Activated naive CD8-positive, alpha-beta T cell (primary cell): Measurements from ENCODE around the gene SORCS1.

Experiments
- H3K27ac Mint-ChIP-seq: one replicate; pipeline ENCODE4 v1.8.0; 2021; ENCODE audit warnings: mixed read lengths
- H3K27me3 Mint-ChIP-seq: one replicate; pipeline ENCODE4 v1.8.0; 2021; ENCODE audit warnings: mixed read lengths
- H3K36me3 Mint-ChIP-seq: one replicate; pipeline ENCODE4 v1.8.0; 2021; ENCODE audit warnings: mixed read lengths
- H3K4me1 Mint-ChIP-seq: one replicate; pipeline ENCODE4 v1.8.0; 2021; ENCODE audit warnings: low read depth, mixed read lengths
- H3K4me3 Mint-ChIP-seq: one replicate; pipeline ENCODE4 v1.8.0; 2021; ENCODE audit warnings: mild to moderate bottlenecking, mixed read lengths
- H3K9me3 Mint-ChIP-seq: one replicate; pipeline ENCODE4 v1.8.0; 2021; ENCODE audit warnings: low read depth, mixed read lengths

SORCS1 gene

GRCh38 chr10:107163881-107164861 lies at the start of gene SORCS1:
Gene SORCS1 (minus strand): TSS chr10:107164706.
- H3K4me1 Mint-ChIP-seq, result peaks cover 2% of the 10 kb centered on the region
- no peaks in the 10 kb centered on the region for H3K9me3 Mint-ChIP-seq
- no peaks in the 10 kb centered on the region for H3K36me3 Mint-ChIP-seq
- no peak within 1 kb of the TSS for H3K4me3 Mint-ChIP-seq
- H3K27me3 Mint-ChIP-seq, result peaks cover 14% of the 10 kb centered on the region
- no peak within 1 kb of the TSS for H3K27ac Mint-ChIP-seq

DNA sequence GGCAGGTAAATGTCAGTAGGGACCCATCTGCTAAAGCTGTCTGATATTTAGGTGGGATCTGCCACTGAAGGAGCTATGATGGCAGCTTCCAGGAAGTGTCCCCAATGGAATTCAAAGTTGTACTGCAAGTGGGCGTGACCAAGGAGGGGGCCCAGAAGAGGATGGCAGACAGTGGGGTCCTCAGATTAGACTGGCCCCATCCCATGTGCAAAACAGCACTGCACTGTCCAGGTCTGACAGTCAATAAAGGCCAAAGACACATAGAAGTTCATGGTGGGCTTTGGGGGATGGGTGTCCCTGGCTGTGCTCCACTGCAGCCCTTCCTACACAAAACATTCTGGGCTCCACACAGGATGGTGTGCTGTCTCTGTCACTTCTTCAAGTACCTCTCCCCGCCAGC lies 49.8 kb upstream of the SORCS1 start:
- no peaks in the 10 kb centered on the region for H3K27me3 Mint-ChIP-seq
- H3K27ac Mint-ChIP-seq, result no peak overlapping the region
- H3K4me3 Mint-ChIP-seq, result no peak overlapping the region
- no peaks in the 10 kb centered on the region for H3K4me1 Mint-ChIP-seq
- no peaks in the 10 kb centered on the region for H3K36me3 Mint-ChIP-seq
- peaks cover 16% of the 10 kb centered on the region for H3K9me3 Mint-ChIP-seq

GRCh38 chr10:107213861-107214260 lies 49.4 kb upstream of the SORCS1 start:
- Mint-ChIP-seq H3K27me3 (no peaks in the 10 kb centered on the region), H3K9me3 (peaks cover 16% of the 10 kb centered on the region), H3K27ac (no peak overlapping the region), H3K4me3 (no peak overlapping the region), H3K36me3 (no peaks in the 10 kb centered on the region), H3K4me1 (no peaks in the 10 kb centered on the region)

- Mint-ChIP-seq H3K27ac (no peak overlapping the region), H3K4me3 (no peak overlapping the region), H3K9me3 (peaks cover 12% of the 10 kb centered on the region), H3K4me1 (no peaks in the 10 kb centered on the region), H3K27me3 (peaks cover 2% of the 10 kb centered on the region), H3K36me3 (no peaks in the 10 kb centered on the region)
These were observed 42.3 kb upstream of the SORCS1 start for GRCh38 chr10:107206833-107207232.

GRCh38 chr10:107169516-107169915 lies 5.0 kb upstream of the SORCS1 start:
- no peak overlapping the region for H3K27ac Mint-ChIP-seq
- H3K9me3 Mint-ChIP-seq, result no peaks in the 10 kb centered on the region
- no peaks in the 10 kb centered on the region for H3K36me3 Mint-ChIP-seq
- peaks cover 10% of the 10 kb centered on the region for H3K27me3 Mint-ChIP-seq
- H3K4me1 Mint-ChIP-seq, result peaks cover 2% of the 10 kb centered on the region
- H3K4me3 Mint-ChIP-seq, result no peak overlapping the region

- H3K36me3 Mint-ChIP-seq, result no peaks in the 10 kb centered on the region
- peaks cover 10% of the 10 kb centered on the region for H3K27me3 Mint-ChIP-seq
- no peak overlapping the region for H3K27ac Mint-ChIP-seq
- no peak overlapping the region for H3K4me3 Mint-ChIP-seq
- peaks cover 2% of the 10 kb centered on the region for H3K4me1 Mint-ChIP-seq
- no peaks in the 10 kb centered on the region for H3K9me3 Mint-ChIP-seq
These were observed 4.2 kb upstream of the SORCS1 start for GRCh38 chr10:107168738-107169137.

DNA sequence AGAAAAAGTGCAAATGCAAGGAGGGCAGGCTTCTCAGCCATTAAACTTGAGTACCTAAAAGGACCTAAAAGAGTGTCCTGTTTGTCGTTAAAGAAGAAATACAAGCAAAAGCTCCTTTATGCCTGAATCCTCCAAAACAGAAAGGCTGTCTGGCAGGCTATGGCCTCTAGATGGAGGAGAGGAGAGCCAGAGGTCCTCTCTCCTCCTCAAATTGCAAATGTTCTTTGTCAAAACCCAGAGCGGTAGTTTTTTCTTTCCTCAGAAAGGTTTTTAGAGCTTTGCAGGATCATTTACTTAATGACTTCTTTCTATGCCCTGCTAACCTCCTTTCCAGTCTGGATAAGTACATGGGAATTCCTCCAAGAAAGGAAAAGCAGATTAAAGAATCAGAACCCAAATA lies 1.9 kb upstream of the SORCS1 start:
- Mint-ChIP-seq H3K27me3 (peaks cover 14% of the 10 kb centered on the region), H3K9me3 (no peaks in the 10 kb centered on the region), H3K4me1 (peaks cover 2% of the 10 kb centered on the region), H3K36me3 (no peaks in the 10 kb centered on the region), H3K4me3 (no peak overlapping the region), H3K27ac (no peak overlapping the region)

DNA sequence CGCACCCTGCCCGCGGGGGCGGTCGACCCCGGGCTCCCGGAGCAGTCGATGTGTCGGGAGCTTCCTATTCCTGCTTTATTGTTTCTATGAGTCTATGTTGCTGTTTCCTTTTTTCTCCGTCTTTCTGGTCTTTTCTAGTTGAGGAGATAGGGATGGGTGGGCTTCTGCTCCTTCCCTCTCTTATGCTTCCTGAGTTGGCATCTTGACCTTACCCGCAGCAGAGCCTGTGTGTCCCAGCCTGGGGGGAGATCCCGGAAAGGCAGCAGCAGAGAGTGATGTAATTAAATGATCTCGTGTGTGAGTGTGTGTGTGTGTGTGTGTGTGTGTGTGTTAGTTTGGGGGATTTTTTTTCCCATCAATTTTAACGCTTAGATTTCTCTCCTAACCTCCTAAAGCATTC lies 486 bp upstream of the SORCS1 start:
- H3K4me3 Mint-ChIP-seq, result no peak overlapping the region
- H3K36me3 Mint-ChIP-seq, result no peaks in the 10 kb centered on the region
- no peak overlapping the region for H3K27ac Mint-ChIP-seq
- peaks cover 2% of the 10 kb centered on the region for H3K4me1 Mint-ChIP-seq
- peaks cover 14% of the 10 kb centered on the region for H3K27me3 Mint-ChIP-seq
- no peaks in the 10 kb centered on the region for H3K9me3 Mint-ChIP-seq

DNA sequence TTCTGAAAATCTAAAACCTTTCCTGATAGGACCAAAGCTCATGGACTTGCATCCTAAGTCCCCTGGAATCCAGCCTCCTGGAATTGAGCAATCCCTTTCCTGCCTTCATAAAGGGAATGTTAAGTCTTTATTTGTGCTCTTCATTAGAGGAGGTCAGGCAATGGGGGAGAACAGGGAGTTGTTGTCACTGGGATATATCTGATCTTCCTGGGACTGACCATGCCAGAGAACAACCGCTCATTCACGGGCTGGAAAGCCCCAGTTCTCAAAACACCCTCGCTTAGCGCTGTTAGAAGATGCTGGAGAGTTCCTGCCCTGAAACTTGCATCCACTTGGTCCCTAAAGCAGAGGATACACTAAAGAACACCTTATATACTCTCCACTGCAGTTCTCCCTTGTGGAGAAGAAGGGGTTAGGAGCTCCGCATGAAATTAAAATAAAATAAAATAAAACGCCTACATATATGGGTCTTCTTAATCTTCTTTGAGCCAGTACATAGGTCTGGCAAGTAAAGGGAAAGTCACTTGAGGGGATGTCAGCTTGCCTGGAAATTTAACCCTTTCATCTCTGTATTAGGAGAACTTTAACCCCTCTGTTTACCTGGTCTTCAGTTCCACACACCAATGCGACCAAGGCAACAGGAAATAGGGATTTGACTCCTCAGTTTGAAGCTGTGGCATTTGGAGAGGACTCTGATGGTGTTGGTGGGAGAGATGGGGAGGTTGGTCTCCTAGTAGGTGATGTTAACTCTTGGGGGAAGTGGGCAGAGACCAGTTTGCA lies 1.2 kb downstream of the SORCS1 start:
- Mint-ChIP-seq H3K27me3 (peaks cover 14% of the 10 kb centered on the region), H3K4me1 (peaks cover 2% of the 10 kb centered on the region), H3K4me3 (no peak overlapping the region), H3K27ac (no peak overlapping the region), H3K9me3 (no peaks in the 10 kb centered on the region), H3K36me3 (no peaks in the 10 kb centered on the region)

- H3K27me3 Mint-ChIP-seq, result peaks cover 11% of the 10 kb centered on the region
- peaks cover 2% of the 10 kb centered on the region for H3K4me1 Mint-ChIP-seq
- H3K9me3 Mint-ChIP-seq, result no peaks in the 10 kb centered on the region
- no peak overlapping the region for H3K27ac Mint-ChIP-seq
- no peak overlapping the region for H3K4me3 Mint-ChIP-seq
- no peaks in the 10 kb centered on the region for H3K36me3 Mint-ChIP-seq
These were observed 3.6 kb downstream of the SORCS1 start for GRCh38 chr10:107160866-107161265.

- H3K4me1 Mint-ChIP-seq, result peaks cover under 1% of the 10 kb centered on the region
- H3K9me3 Mint-ChIP-seq, result no peaks in the 10 kb centered on the region
- H3K4me3 Mint-ChIP-seq, result no peak overlapping the region
- peaks cover 4% of the 10 kb centered on the region for H3K27me3 Mint-ChIP-seq
- no peak overlapping the region for H3K27ac Mint-ChIP-seq
- no peaks in the 10 kb centered on the region for H3K36me3 Mint-ChIP-seq
These were observed 4.6 kb downstream of the SORCS1 start for GRCh38 chr10:107159871-107160270.

DNA sequence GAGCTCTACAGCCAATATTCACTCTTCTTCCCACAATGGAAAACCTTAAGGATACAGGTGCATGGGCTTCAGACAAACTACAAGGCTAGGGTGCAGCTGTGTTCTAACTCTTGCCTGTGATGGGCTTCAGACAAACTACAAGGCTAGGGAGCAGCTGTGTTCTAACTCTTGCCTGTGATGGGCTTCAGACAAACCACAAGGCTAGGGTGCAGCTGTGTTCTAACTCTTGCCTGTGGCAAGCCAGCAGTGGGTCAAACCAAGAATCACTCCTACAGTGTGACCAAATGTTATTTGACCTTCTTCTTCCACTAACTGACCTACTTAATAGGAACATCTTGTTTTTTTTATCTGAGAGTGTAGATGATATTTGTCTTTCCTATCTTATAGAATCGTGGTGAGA lies 7.4 kb downstream of the SORCS1 start:
- no peaks in the 10 kb centered on the region for H3K27me3 Mint-ChIP-seq
- H3K9me3 Mint-ChIP-seq, result peaks cover 8% of the 10 kb centered on the region
- H3K4me3 Mint-ChIP-seq, result no peak overlapping the region
- H3K27ac Mint-ChIP-seq, result no peak overlapping the region
- H3K4me1 Mint-ChIP-seq, result no peaks in the 10 kb centered on the region
- H3K36me3 Mint-ChIP-seq, result no peaks in the 10 kb centered on the region

- H3K4me1 Mint-ChIP-seq, result no peaks in the 10 kb centered on the region
- no peaks in the 10 kb centered on the region for H3K36me3 Mint-ChIP-seq
- no peak overlapping the region for H3K27ac Mint-ChIP-seq
- H3K4me3 Mint-ChIP-seq, result no peak overlapping the region
- no peaks in the 10 kb centered on the region for H3K27me3 Mint-ChIP-seq
- H3K9me3 Mint-ChIP-seq, result peaks cover 23% of the 10 kb centered on the region
These were observed 12.4 kb downstream of the SORCS1 start for GRCh38 chr10:107152087-107152486.

DNA sequence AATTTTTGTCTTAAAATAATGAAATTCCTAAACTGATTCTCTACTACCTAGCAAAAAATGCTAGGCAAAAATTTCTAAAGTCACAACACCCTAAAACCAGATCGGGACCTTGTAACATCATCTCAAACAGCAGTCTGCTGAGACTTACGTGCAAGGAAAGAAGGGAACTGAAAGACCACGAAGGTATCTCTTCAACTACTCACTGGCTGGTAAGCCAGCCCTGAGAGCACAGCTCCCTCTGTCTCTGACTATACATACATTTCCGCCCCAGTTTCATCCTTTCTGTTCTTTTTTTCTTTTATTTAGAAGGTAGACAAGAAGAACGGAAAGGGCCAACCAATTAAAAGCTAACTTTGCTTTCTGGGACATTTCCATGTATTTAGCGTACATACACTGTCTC lies 15.6 kb downstream of the SORCS1 start:
- no peaks in the 10 kb centered on the region for H3K36me3 Mint-ChIP-seq
- H3K27ac Mint-ChIP-seq, result no peak overlapping the region
- no peaks in the 10 kb centered on the region for H3K4me1 Mint-ChIP-seq
- H3K27me3 Mint-ChIP-seq, result no peaks in the 10 kb centered on the region
- peaks cover 35% of the 10 kb centered on the region for H3K9me3 Mint-ChIP-seq
- H3K4me3 Mint-ChIP-seq, result no peak overlapping the region

DNA sequence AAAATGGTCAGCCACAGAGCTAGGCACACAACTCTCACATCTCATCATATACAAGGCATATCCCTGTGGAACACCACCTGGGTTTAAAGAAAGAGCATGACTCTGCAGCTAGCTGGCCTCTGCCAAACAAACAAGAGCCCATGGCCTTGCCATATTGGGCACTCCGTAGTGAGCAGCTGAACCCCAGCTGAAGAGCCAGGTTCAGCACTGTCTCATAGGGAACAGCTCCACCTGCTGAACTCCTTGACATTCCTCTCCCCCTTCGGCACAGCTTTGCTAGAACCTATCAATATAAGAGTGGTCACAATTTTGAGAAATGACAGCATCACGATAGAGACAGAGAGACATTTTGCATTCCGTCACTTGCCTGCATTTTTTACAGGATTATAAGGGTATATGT lies 20.0 kb downstream of the SORCS1 start:
- Mint-ChIP-seq H3K4me1 (no peaks in the 10 kb centered on the region), H3K27me3 (no peaks in the 10 kb centered on the region), H3K27ac (no peak overlapping the region), H3K4me3 (no peak overlapping the region), H3K36me3 (no peaks in the 10 kb centered on the region), H3K9me3 (peaks cover 17% of the 10 kb centered on the region)
